GM23338 (cell line): ENCODE measurements around the gene FYB2. TPM values are rescaled to one million over a fixed set of nuclear protein-coding genes. Genes with fewer than 3 reads are reported as not detected.

Source experiments
- ATAC-seq: fragments of 200-7000 bp; cut with Tn5 transposase; 3 replicates; pipeline ENCODE4 v1.9.1; 2020
- DNase-seq: peaks from one replicate; pipeline ENCODE4 v3.0.0-alpha.2; 2015; ENCODE audit warnings: low spot score
- H2AFZ ChIP-seq: fragments of 200-600 bp; sonication (generic); 2 replicates; pipeline ENCODE4 v1.8.0; 2016; ENCODE audit warnings: antibody characterized with exemption, mild to moderate bottlenecking, moderate library complexity
- H3F3A ChIP-seq: fragments of 200-600 bp; sonication (generic); replicated peaks from 2 replicates; pipeline ENCODE4 v1.8.0; 2017; ENCODE audit warnings: antibody characterized with exemption, mixed run types, low read depth
- H3K27ac ChIP-seq: fragments of 200-600 bp; sonication (generic); 2 replicates; pipeline ENCODE4 v1.6.1; 2016; ENCODE audit warnings: low read depth
- H3K27me3 ChIP-seq: fragments of 200-600 bp; sonication (generic); 2 replicates; pipeline ENCODE4 v1.8.0; 2016; ENCODE audit warnings: mild to moderate bottlenecking, mixed run types, moderate library complexity; ENCODE audit not compliant: insufficient read depth
- H3K36me3 ChIP-seq: fragments of 200-600 bp; sonication (generic); 2 replicates; pipeline ENCODE4 v1.8.0; 2016; ENCODE audit warnings: mild to moderate bottlenecking; ENCODE audit not compliant: insufficient read depth
- H3K4me1 ChIP-seq: fragments of 200-600 bp; sonication (generic); 2 replicates; pipeline ENCODE4 v1.8.0; 2016; ENCODE audit warnings: mild to moderate bottlenecking, moderate library complexity; ENCODE audit not compliant: insufficient read depth
- H3K4me2 ChIP-seq: fragments of 200-600 bp; sonication (generic); 2 replicates; pipeline ENCODE4 v1.7.1; 2017; ENCODE audit warnings: mixed run types
- H3K4me3 ChIP-seq: fragments of 200-600 bp; sonication (generic); 2 replicates; pipeline ENCODE4 v1.6.1; 2016; ENCODE audit warnings: mixed run types
- H3K79me2 ChIP-seq: fragments of 200-600 bp; sonication (generic); replicated peaks from 2 replicates; pipeline ENCODE4 v1.8.0; 2017; ENCODE audit warnings: mild to moderate bottlenecking; ENCODE audit not compliant: insufficient read depth
- H3K9me2 ChIP-seq: fragments of 200-600 bp; sonication (generic); 2 replicates; pipeline ENCODE4 v1.8.0; 2017; ENCODE audit not compliant: insufficient read depth
- H4K20me1 ChIP-seq: fragments of 200-600 bp; sonication (generic); replicated peaks from 2 replicates; pipeline ENCODE4 v1.8.0; 2017; ENCODE audit warnings: mild to moderate bottlenecking; ENCODE audit not compliant: insufficient read depth
- H3K27ac Mint-ChIP-seq: 2 replicates; pipeline ENCODE4 v1.8.0; 2020; ENCODE audit warnings: inconsistent platforms, mild to moderate bottlenecking, moderate library complexity, mixed read lengths
- H3K27me3 Mint-ChIP-seq: 3 replicates; pipeline ENCODE4 v1.8.0; 2022; ENCODE audit warnings: low read depth, mild to moderate bottlenecking, moderate library complexity, mixed read lengths, inconsistent platforms; ENCODE audit not compliant: insufficient read depth, poor library complexity
- H3K36me3 Mint-ChIP-seq: 3 replicates; pipeline ENCODE4 v1.8.0; 2021; ENCODE audit warnings: low read depth, mild to moderate bottlenecking, inconsistent platforms, moderate library complexity, mixed read lengths
- H3K4me1 Mint-ChIP-seq: 3 replicates; pipeline ENCODE4 v1.8.0; 2020; ENCODE audit warnings: mild to moderate bottlenecking, inconsistent platforms, mixed read lengths
- H3K4me3 Mint-ChIP-seq: 3 replicates; pipeline ENCODE4 v1.8.0; 2021; ENCODE audit warnings: moderate library complexity, mild to moderate bottlenecking, inconsistent platforms, mixed read lengths
- H3K9me3 Mint-ChIP-seq: 3 replicates; pipeline ENCODE4 v1.8.0; 2020; ENCODE audit warnings: moderate library complexity, mild to moderate bottlenecking, inconsistent platforms, mixed read lengths
- CREB1 ChIP-seq: fragments of 250-450 bp; sonication (Bioruptor Pico); IDR thresholded peaks from 2 replicates; pipeline ENCODE4 v1.5.0; 2020; ENCODE audit warnings: low read depth, mild to moderate bottlenecking, moderate library complexity
- CTCF ChIP-seq, 2 experiments: fragments of 200-600 bp in 1 of 2; sonication (generic) in 1 of 2; conservative IDR thresholded peaks; 2 replicates each; pipeline versions ENCODE4 v1.5.1 to v1.6.1; 2016 to 2017; ENCODE audit warnings: antibody characterized with exemption in 2 of 2, low read depth in 2 of 2, mild to moderate bottlenecking in 2 of 2, moderate library complexity in 1 of 2
- ETS1 ChIP-seq: IDR thresholded peaks from 2 replicates; pipeline ENCODE4 v1.6.1; 2016; ENCODE audit warnings: antibody characterized with exemption
- EZH2 ChIP-seq: fragments of 200-600 bp; sonication (generic); IDR thresholded peaks from one replicate; pipeline ENCODE4 v1.8.0; 2017; ENCODE audit warnings: antibody characterized with exemption, mild to moderate bottlenecking, low read depth; ENCODE audit not compliant: unreplicated experiment
- POLR2AphosphoS5 ChIP-seq: IDR thresholded peaks from 2 replicates; pipeline ENCODE4 v1.6.1; 2016; ENCODE audit warnings: antibody characterized with exemption, low read depth
- ZNF114 ChIP-seq: fragments of 250-450 bp; sonication (Bioruptor Pico); IDR thresholded peaks from 2 replicates; pipeline ENCODE4 v1.5.0; 2020; ENCODE audit warnings: mild to moderate bottlenecking, moderate library complexity
- ZNF462 ChIP-seq: fragments of 250-450 bp; sonication (Bioruptor Pico); IDR thresholded peaks from 2 replicates; pipeline ENCODE4 v1.5.0; 2020; ENCODE audit warnings: mild to moderate bottlenecking, moderate library complexity
- polyA plus RNA-seq: library from polyadenylated mRNA; unstranded; fragments of >200 nt; fragmentation: Nextera tagmentation; extraction: Ambion mirVana; gene quantifications from 2 replicates; pipeline ENCODE4 v1.2.1, GENCODE V29; 2016
- total RNA-seq: library from RNA; depleted of rRNA; stranded (reverse); fragments of >200 nt; shearing (Covaris generic); gene quantifications from 2 replicates; pipeline ENCODE4 v1.2.3, GENCODE V29; 2014

FYB2 gene
- total and polyA plus RNA-seq, 2 experiments from 2014 or later = 0.39 TPM; not detected in 1

GRCh38 chr1:56686169-56686568 lies 133.0 kb downstream of the FYB2 start:
- DNase-seq (no peak), ATAC-seq (no peak)
- Histone ChIP-seq H3K36me3 (no peaks in the 10 kb centered on the region; the same call in 1 of the 2 replicates), H2AFZ (no peak overlapping the region), H3K27ac (no peak overlapping the region), H3K9me2 (peaks cover 7% of the 10 kb centered on the region; the same call in 1 of the 2 replicates), H3K4me2 (no peak overlapping the region), H3K27me3 (no peaks in the 10 kb centered on the region), H3K4me3 (no peak overlapping the region), H3K4me1 (no peaks in the 10 kb centered on the region), H4K20me1 (no peaks in the 10 kb centered on the region), H3F3A (no peaks in the 10 kb centered on the region), H3K79me2 (no peaks in the 10 kb centered on the region)
- H3K4me3 Mint-ChIP-seq = no peak overlapping the region
- peaks cover 3% of the 10 kb centered on the region; the same call in 2 of the 3 replicates for H3K4me1 Mint-ChIP-seq
- no peaks in the 10 kb centered on the region for H3K9me3 Mint-ChIP-seq
- H3K27me3 Mint-ChIP-seq = no peaks in the 10 kb centered on the region
- TF ChIP-seq ETS1 = no peak
- no peak for TF ChIP-seq POLR2AphosphoS5
- TF ChIP-seq CTCF (conservative IDR thresholded peaks at IDR 0.05; ENCODE audit: low read depth in 2 of 2) = no peak
- TF ChIP-seq ZNF462 = no peak
- TF ChIP-seq ZNF114 (CRISPR knock-in tag) = no peak
- TF ChIP-seq CREB1 (CRISPR knock-in tag) = no peak
- no peak for TF ChIP-seq EZH2
- H3K27ac Mint-ChIP-seq = peak overlapping the region; percentile 49; the same call in 1 of the 2 replicates
- H3K36me3 Mint-ChIP-seq = no peaks in the 10 kb centered on the region
